Measurements from ENCODE around the gene EHMT1.

Gene EHMT1

GRCh38 chr9:137756045-137756744 is 137.4 kb downstream of the EHMT1 start:
- TF ChIP-seq EZH2 (IDR thresholded peaks at IDR 0.05), result no peak
- no peak for TF ChIP-seq FOXP2 (optimal IDR thresholded peaks at IDR 0.05; ENCODE audit: control extremely low read depth, extremely low read length, insufficient read depth)
- no peak for TF ChIP-seq POLR2AphosphoS5 (IDR thresholded peaks at IDR 0.05; ENCODE audit: borderline replicate concordance, low read depth, low read length)
- Histone ChIP-seq H3K9ac (ENCODE audit: insufficient read length) (no peak overlapping the region), H3K4me3 (no peak overlapping the region), H3K27ac (no peak overlapping the region), H3K36me3 (ENCODE audit: insufficient read depth, low read length) (peaks cover 66% of the 10 kb centered on the region), H3K9me3 (ENCODE audit: low read depth, low read length) (no peaks in the 10 kb centered on the region)
- no peak for DNase-seq (ENCODE audit: low read depth, low spot score)

- TF ChIP-seq POLR2AphosphoS5 (IDR thresholded peaks at IDR 0.05; ENCODE audit: borderline replicate concordance, low read depth, low read length) (no peak), FOXP2 (optimal IDR thresholded peaks at IDR 0.05; ENCODE audit: control extremely low read depth, extremely low read length, insufficient read depth) (no peak), EZH2 (IDR thresholded peaks at IDR 0.05) (no peak)
- no peak for DNase-seq (ENCODE audit: low read depth, low spot score)
- Histone ChIP-seq H3K36me3 (ENCODE audit: insufficient read depth, low read length) (peaks cover 61% of the 10 kb centered on the region), H3K27ac (no peak overlapping the region), H3K9me3 (ENCODE audit: low read depth, low read length) (no peaks in the 10 kb centered on the region), H3K9ac (ENCODE audit: insufficient read length) (no peak overlapping the region), H3K4me3 (no peak overlapping the region)
Observed at GRCh38 chr9:137757139-137757538, 138.3 kb downstream of the EHMT1 start.

GRCh38 chr9:137757613-137758029 is 138.8 kb downstream of the EHMT1 start:
- TF ChIP-seq POLR2AphosphoS5 (IDR thresholded peaks at IDR 0.05; ENCODE audit: borderline replicate concordance, low read depth, low read length) (no peak), EZH2 (IDR thresholded peaks at IDR 0.05) (no peak), FOXP2 (optimal IDR thresholded peaks at IDR 0.05; ENCODE audit: control extremely low read depth, extremely low read length, insufficient read depth) (no peak)
- Histone ChIP-seq H3K36me3 (ENCODE audit: insufficient read depth, low read length) (peaks cover 59% of the 10 kb centered on the region), H3K27ac (no peak overlapping the region), H3K4me3 (no peak overlapping the region), H3K9ac (ENCODE audit: insufficient read length) (no peak overlapping the region), H3K9me3 (ENCODE audit: low read depth, low read length) (no peaks in the 10 kb centered on the region)
- no peak for DNase-seq (ENCODE audit: low read depth, low spot score)

GRCh38 chr9:137758067-137758466 is 139.3 kb downstream of the EHMT1 start:
- H3K9ac ChIP-seq (ENCODE audit: insufficient read length), result no peak overlapping the region
- no peak overlapping the region for H3K4me3 ChIP-seq
- no peak for DNase-seq (ENCODE audit: low read depth, low spot score)
- no peaks in the 10 kb centered on the region for H3K9me3 ChIP-seq (ENCODE audit: low read depth, low read length)
- no peak overlapping the region for H3K27ac ChIP-seq
- peaks cover 59% of the 10 kb centered on the region for H3K36me3 ChIP-seq (ENCODE audit: insufficient read depth, low read length)
- no peak for TF ChIP-seq EZH2 (IDR thresholded peaks at IDR 0.05)
- no peak for TF ChIP-seq POLR2AphosphoS5 (IDR thresholded peaks at IDR 0.05; ENCODE audit: borderline replicate concordance, low read depth, low read length)
- no peak for TF ChIP-seq FOXP2 (optimal IDR thresholded peaks at IDR 0.05; ENCODE audit: control extremely low read depth, extremely low read length, insufficient read depth)

GRCh38 chr9:137759117-137759516 is 140.3 kb downstream of the EHMT1 start:
- DNase-seq (ENCODE audit: low read depth, low spot score), result no peak
- TF ChIP-seq FOXP2 (optimal IDR thresholded peaks at IDR 0.05; ENCODE audit: control extremely low read depth, extremely low read length, insufficient read depth) (no peak), POLR2AphosphoS5 (IDR thresholded peaks at IDR 0.05; ENCODE audit: borderline replicate concordance, low read depth, low read length) (no peak), EZH2 (IDR thresholded peaks at IDR 0.05) (no peak)
- H3K27ac ChIP-seq, result no peak overlapping the region
- no peaks in the 10 kb centered on the region for H3K9me3 ChIP-seq (ENCODE audit: low read depth, low read length)
- H3K9ac ChIP-seq (ENCODE audit: insufficient read length), result no peak overlapping the region
- no peak overlapping the region for H3K4me3 ChIP-seq
- H3K36me3 ChIP-seq (ENCODE audit: insufficient read depth, low read length), result peaks cover 56% of the 10 kb centered on the region

- peaks cover 52% of the 10 kb centered on the region for H3K36me3 ChIP-seq (ENCODE audit: insufficient read depth, low read length)
- H3K4me3 ChIP-seq, result no peak overlapping the region
- no peaks in the 10 kb centered on the region for H3K9me3 ChIP-seq (ENCODE audit: low read depth, low read length)
- no peak overlapping the region for H3K9ac ChIP-seq (ENCODE audit: insufficient read length)
- no peak overlapping the region for H3K27ac ChIP-seq
- DNase-seq (ENCODE audit: low read depth, low spot score), result no peak
- TF ChIP-seq EZH2 (IDR thresholded peaks at IDR 0.05) (no peak), POLR2AphosphoS5 (IDR thresholded peaks at IDR 0.05; ENCODE audit: borderline replicate concordance, low read depth, low read length) (no peak), FOXP2 (optimal IDR thresholded peaks at IDR 0.05; ENCODE audit: control extremely low read depth, extremely low read length, insufficient read depth) (no peak)
Observed at GRCh38 chr9:137759649-137760321, 141.0 kb downstream of the EHMT1 start.

GRCh38 chr9:137760426-137760825 is 141.6 kb downstream of the EHMT1 start:
- peaks cover 47% of the 10 kb centered on the region for H3K36me3 ChIP-seq (ENCODE audit: insufficient read depth, low read length)
- no peak for TF ChIP-seq FOXP2 (optimal IDR thresholded peaks at IDR 0.05; ENCODE audit: control extremely low read depth, extremely low read length, insufficient read depth)
- TF ChIP-seq EZH2 (IDR thresholded peaks at IDR 0.05), result no peak
- TF ChIP-seq POLR2AphosphoS5 (IDR thresholded peaks at IDR 0.05; ENCODE audit: borderline replicate concordance, low read depth, low read length), result no peak
- no peak overlapping the region for H3K4me3 ChIP-seq
- H3K27ac ChIP-seq, result no peak overlapping the region
- H3K9ac ChIP-seq (ENCODE audit: insufficient read length), result no peak overlapping the region
- no peak for DNase-seq (ENCODE audit: low read depth, low spot score)
- no peaks in the 10 kb centered on the region for H3K9me3 ChIP-seq (ENCODE audit: low read depth, low read length)

- TF ChIP-seq FOXP2 (optimal IDR thresholded peaks at IDR 0.05; ENCODE audit: control extremely low read depth, extremely low read length, insufficient read depth) (no peak), POLR2AphosphoS5 (IDR thresholded peaks at IDR 0.05; ENCODE audit: borderline replicate concordance, low read depth, low read length) (no peak), EZH2 (IDR thresholded peaks at IDR 0.05) (no peak)
- DNase-seq (ENCODE audit: low read depth, low spot score), result no peak
- peaks cover 43% of the 10 kb centered on the region for H3K36me3 ChIP-seq (ENCODE audit: insufficient read depth, low read length)
- no peak overlapping the region for H3K27ac ChIP-seq
- H3K4me3 ChIP-seq, result no peak overlapping the region
- no peaks in the 10 kb centered on the region for H3K9me3 ChIP-seq (ENCODE audit: low read depth, low read length)
- H3K9ac ChIP-seq (ENCODE audit: insufficient read length), result no peak overlapping the region
Observed at GRCh38 chr9:137761032-137761431, 142.2 kb downstream of the EHMT1 start.
